ENCODE data around the gene PDCD4. TPM values are rescaled to one million over a fixed set of nuclear protein-coding genes. Genes with fewer than 3 reads are reported as not detected.
A peak's percentile ranks its signal among the peaks of the same experiment; 100 is the strongest.

The PDCD4 gene
- total and polyA plus RNA-seq, 9 of the 15 experiments (the other 6 are each of a cell fraction or from before 2014, with no cell fraction given) = 12.9 to 44.1 (median 33.7) TPM

DNA sequence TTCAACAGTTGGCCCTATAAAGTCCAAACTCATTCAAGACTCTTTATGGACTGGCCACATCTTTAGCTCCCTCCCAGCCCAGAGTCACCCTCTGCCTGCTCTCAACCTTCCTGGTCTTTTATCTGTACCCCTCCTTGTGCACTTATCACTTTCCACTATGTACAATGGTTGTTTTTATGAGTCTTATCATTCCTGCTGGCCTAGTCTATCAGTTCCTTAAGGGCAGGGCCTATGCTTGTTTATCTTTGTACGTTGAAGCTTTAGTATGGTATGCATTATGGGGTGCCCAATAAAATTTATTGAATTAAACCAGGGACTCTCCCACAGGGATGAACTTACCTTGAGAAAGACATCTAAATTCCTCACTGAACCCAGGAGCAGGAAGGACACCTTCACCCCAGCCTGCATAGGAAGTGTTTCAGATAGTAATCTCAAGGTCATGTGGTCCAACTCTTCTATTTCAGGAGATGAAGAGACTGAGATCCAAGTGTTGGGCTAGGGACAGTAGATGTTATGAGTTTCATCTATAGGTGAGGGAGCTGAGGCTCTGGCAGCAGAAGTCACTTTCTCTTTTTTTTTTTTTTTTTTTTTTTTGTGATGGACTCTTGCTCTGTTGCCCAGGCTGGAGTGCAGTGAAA, 13.3 kb upstream of the PDCD4 start (continued):
- TF ChIP-seq ZNF609 (CRISPR knock-in tag; IDR thresholded peaks at IDR 0.05; ENCODE audit: borderline replicate concordance) = no peak
- TF ChIP-seq, protein P1, sequence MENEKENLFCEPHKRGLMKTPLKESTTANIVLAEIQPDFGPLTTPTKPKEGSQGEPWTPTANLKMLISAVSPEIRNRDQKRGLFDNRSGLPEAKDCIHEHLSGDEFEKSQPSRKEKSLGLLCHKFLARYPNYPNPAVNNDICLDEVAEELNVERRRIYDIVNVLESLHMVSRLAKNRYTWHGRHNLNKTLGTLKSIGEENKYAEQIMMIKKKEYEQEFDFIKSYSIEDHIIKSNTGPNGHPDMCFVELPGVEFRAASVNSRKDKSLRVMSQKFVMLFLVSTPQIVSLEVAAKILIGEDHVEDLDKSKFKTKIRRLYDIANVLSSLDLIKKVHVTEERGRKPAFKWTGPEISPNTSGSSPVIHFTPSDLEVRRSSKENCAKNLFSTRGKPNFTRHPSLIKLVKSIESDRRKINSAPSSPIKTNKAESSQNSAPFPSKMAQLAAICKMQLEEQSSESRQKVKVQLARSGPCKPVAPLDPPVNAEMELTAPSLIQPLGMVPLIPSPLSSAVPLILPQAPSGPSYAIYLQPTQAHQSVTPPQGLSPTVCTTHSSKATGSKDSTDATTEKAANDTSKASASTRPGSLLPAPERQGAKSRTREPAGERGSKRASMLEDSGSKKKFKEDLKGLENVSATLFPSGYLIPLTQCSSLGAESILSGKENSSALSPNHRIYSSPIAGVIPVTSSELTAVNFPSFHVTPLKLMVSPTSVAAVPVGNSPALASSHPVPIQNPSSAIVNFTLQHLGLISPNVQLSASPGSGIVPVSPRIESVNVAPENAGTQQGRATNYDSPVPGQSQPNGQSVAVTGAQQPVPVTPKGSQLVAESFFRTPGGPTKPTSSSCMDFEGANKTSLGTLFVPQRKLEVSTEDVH (IDR thresholded peaks at IDR 0.05; ENCODE audit: low read depth, partially characterized antibody) = no peak
- TF ChIP-seq, protein P2, sequence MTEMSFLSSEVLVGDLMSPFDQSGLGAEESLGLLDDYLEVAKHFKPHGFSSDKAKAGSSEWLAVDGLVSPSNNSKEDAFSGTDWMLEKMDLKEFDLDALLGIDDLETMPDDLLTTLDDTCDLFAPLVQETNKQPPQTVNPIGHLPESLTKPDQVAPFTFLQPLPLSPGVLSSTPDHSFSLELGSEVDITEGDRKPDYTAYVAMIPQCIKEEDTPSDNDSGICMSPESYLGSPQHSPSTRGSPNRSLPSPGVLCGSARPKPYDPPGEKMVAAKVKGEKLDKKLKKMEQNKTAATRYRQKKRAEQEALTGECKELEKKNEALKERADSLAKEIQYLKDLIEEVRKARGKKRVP (CRISPR knock-in tag; IDR thresholded peaks at IDR 0.05) = no peak
- TF ChIP-seq ESRRA (IDR thresholded peaks at IDR 0.05; ENCODE audit: borderline replicate concordance, low read depth) = peak; percentile 54; the same call in 1 of the 2 replicates
- TF ChIP-seq ZNF507 (tag; conservative IDR thresholded peaks at IDR 0.05) = no peak
- no peak for TF ChIP-seq ZNF583 (CRISPR knock-in tag; IDR thresholded peaks at IDR 0.05)
- TF ChIP-seq RBM34 (IDR thresholded peaks at IDR 0.05; ENCODE audit: borderline replicate concordance, insufficient read depth, low read length) = no peak
- TF ChIP-seq POLR2AphosphoS2 (IDR thresholded peaks at IDR 0.05; ENCODE audit: low read length) = no peak
- TF ChIP-seq RB1 (IDR thresholded peaks at IDR 0.05; ENCODE audit: low read depth) = no peak
- TF ChIP-seq FOXK2 (conservative IDR thresholded peaks at IDR 0.05 in 1 of 2, IDR thresholded peaks at IDR 0.05 in 1 of 2; ENCODE audit: low read depth in 2 of 2) = peak; percentile 90 to 92
- no peak for TF ChIP-seq RBM15 (IDR thresholded peaks at IDR 0.05; ENCODE audit: insufficient read depth, low read length)
- TF ChIP-seq, protein P3, sequence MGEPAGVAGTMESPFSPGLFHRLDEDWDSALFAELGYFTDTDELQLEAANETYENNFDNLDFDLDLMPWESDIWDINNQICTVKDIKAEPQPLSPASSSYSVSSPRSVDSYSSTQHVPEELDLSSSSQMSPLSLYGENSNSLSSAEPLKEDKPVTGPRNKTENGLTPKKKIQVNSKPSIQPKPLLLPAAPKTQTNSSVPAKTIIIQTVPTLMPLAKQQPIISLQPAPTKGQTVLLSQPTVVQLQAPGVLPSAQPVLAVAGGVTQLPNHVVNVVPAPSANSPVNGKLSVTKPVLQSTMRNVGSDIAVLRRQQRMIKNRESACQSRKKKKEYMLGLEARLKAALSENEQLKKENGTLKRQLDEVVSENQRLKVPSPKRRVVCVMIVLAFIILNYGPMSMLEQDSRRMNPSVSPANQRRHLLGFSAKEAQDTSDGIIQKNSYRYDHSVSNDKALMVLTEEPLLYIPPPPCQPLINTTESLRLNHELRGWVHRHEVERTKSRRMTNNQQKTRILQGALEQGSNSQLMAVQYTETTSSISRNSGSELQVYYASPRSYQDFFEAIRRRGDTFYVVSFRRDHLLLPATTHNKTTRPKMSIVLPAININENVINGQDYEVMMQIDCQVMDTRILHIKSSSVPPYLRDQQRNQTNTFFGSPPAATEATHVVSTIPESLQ (CRISPR knock-in tag; IDR thresholded peaks at IDR 0.05) = no peak
- no peak for TF ChIP-seq ZSCAN29 (IDR thresholded peaks at IDR 0.05)
- TF ChIP-seq IFI16 (CRISPR knock-in tag; IDR thresholded peaks at IDR 0.05) = no peak
- TF ChIP-seq ZNF76 (CRISPR knock-in tag; IDR thresholded peaks at IDR 0.05; ENCODE audit: borderline replicate concordance) = no peak
- 0 out of 2 replicates have a peak, but pooled peaks have one; percentile 17 for TF ChIP-seq ADNP (tag; IDR thresholded peaks at IDR 0.05)
- TF ChIP-seq DACH1 (IDR thresholded peaks at IDR 0.05; ENCODE audit: partially characterized antibody) = no peak
- TF ChIP-seq ZNF41 (CRISPR knock-in tag; conservative IDR thresholded peaks at IDR 0.05) = no peak
- no peak for TF ChIP-seq HCFC1 (IDR thresholded peaks at IDR 0.05; ENCODE audit: low read depth, low read length)
